HEK293 (cell line): ENCODE data around the gene CAMK2G.

Experiments
- CTCF ChIA-PET: fragments of 350-600 bp; formaldehyde crosslinking; extraction: SDS; loops from one replicate; lab custom pipeline; 2021; ENCODE audit warnings: antibody characterized with exemption; lab: Yijun Ruan, JAX
- POLR2A ChIA-PET: fragments of 300-600 bp; formaldehyde crosslinking; extraction: SDS; loops from one replicate; lab custom pipeline; 2020; ENCODE audit warnings: antibody characterized with exemption, inconsistent platforms; lab: Yijun Ruan, JAX
- H3K27ac ChIP-seq: fragments of 200-500 bp; sonication (Bioruptor generic); 2 replicates; pipeline ENCODE4 v1.5.1; 2014; ENCODE audit warnings: low read depth, low read length, control low read depth, inconsistent platforms; ENCODE audit errors: extremely low read depth
- H3K36me3 ChIP-seq, 2 experiments: fragments of 200-500 bp in 1 of 2; sonication (Bioruptor generic) in 1 of 2; 1 replicate in 1 of 2; 2 replicates in 1 of 2; pipeline ENCODE4 v1.5.1; 2014 to 2017; ENCODE audit warnings: inconsistent platforms in 2 of 2, low read length in 2 of 2; ENCODE audit not compliant: control insufficient read depth in 2 of 2, insufficient read depth in 1 of 2
- H3K4me1 ChIP-seq: fragments of 200-500 bp; sonication (Bioruptor generic); 2 replicates; pipeline ENCODE4 v1.5.1; 2014; ENCODE audit warnings: mild to moderate bottlenecking, low read length, inconsistent platforms; ENCODE audit not compliant: control insufficient read depth, insufficient read depth
- H3K4me3 ChIP-seq: 2 replicates; pipeline ENCODE4 v1.5.1; 2011; ENCODE audit warnings: low read depth, mild to moderate bottlenecking, control low read depth, low read length, moderate library complexity
- H3K9me3 ChIP-seq: fragments of 200-500 bp; sonication (Bioruptor generic); 2 replicates; pipeline ENCODE4 v1.5.1; 2014; ENCODE audit warnings: low read depth, low read length, inconsistent platforms; ENCODE audit not compliant: control insufficient read depth, insufficient read depth
- HOXC10 ChIP-seq: sonication (generic); formaldehyde crosslinking; IDR thresholded peaks from 2 replicates; pipeline ENCODE4 v1.8.1; 2023; ENCODE audit warnings: mild to moderate bottlenecking, missing genetic modification reagents
- ZNF114 ChIP-seq: fragments of 450-650 bp; formaldehyde crosslinking; IDR thresholded peaks from 2 replicates; pipeline ENCODE4 v1.5.0; 2017; ENCODE audit warnings: missing biosample characterization, missing genetic modification characterization
- ZNF2 ChIP-seq: fragments of 450-650 bp; formaldehyde crosslinking; IDR thresholded peaks from 2 replicates; pipeline ENCODE4 v1.5.1; 2016; ENCODE audit warnings: missing biosample characterization, missing genetic modification characterization
- ZNF292 ChIP-seq: fragments of 450-650 bp; formaldehyde crosslinking; IDR thresholded peaks from 2 replicates; pipeline ENCODE4 v1.5.1; 2016; ENCODE audit warnings: low read depth, missing biosample characterization, missing genetic modification characterization, borderline replicate concordance
- ZNF324 ChIP-seq: fragments of 450-650 bp; formaldehyde crosslinking; IDR thresholded peaks from 2 replicates; pipeline ENCODE4 v1.5.1; 2016; ENCODE audit warnings: missing biosample characterization, missing genetic modification characterization
- ZNF350 ChIP-seq: fragments of 450-650 bp; formaldehyde crosslinking; IDR thresholded peaks from 2 replicates; pipeline ENCODE4 v1.5.0; 2017; ENCODE audit warnings: missing biosample characterization, mild to moderate bottlenecking, missing genetic modification characterization
- ZNF791 ChIP-seq: fragments of 450-650 bp; formaldehyde crosslinking; IDR thresholded peaks from 2 replicates; pipeline ENCODE4 v1.5.1; 2016; ENCODE audit warnings: missing biosample characterization, missing genetic modification characterization
- ZNF830 ChIP-seq: fragments of 450-650 bp; IDR thresholded peaks from 2 replicates; pipeline ENCODE4 v1.5.0; 2018; ENCODE audit warnings: missing biosample characterization, missing genetic modification characterization, low read depth, mild to moderate bottlenecking, moderate library complexity
- ZNF843 ChIP-seq: fragments of 450-650 bp; formaldehyde crosslinking; IDR thresholded peaks from 2 replicates; pipeline ENCODE4 v1.5.1; 2016; ENCODE audit warnings: missing biosample characterization, missing genetic modification characterization
- ZSCAN16 ChIP-seq: fragments of 450-650 bp; formaldehyde crosslinking; IDR thresholded peaks from 2 replicates; pipeline ENCODE4 v1.5.1; 2016; ENCODE audit warnings: missing biosample characterization, missing genetic modification characterization
- TF ChIP-seq, protein P1 (sequence below): fragments of 450-650 bp; formaldehyde crosslinking; IDR thresholded peaks from 2 replicates; pipeline ENCODE4 v1.5.1; 2017; ENCODE audit warnings: missing biosample characterization, missing genetic modification characterization
- TF ChIP-seq, protein P2 (sequence below): fragments of 450-650 bp; formaldehyde crosslinking; optimal IDR thresholded peaks from 2 replicates; pipeline ENCODE3; 2016; ENCODE audit warnings: missing biosample characterization, mild to moderate bottlenecking, missing genetic modification characterization
- TF ChIP-seq, protein P3 (sequence below): sonication (generic); formaldehyde crosslinking; IDR thresholded peaks from 2 replicates; pipeline ENCODE4 v1.8.1; 2022; ENCODE audit warnings: mild to moderate bottlenecking, moderate library complexity, missing genetic modification reagents
- TF ChIP-seq, protein P4 (sequence below): fragments of 450-650 bp; IDR thresholded peaks from 2 replicates; pipeline ENCODE4 v1.5.1; 2018; ENCODE audit warnings: missing biosample characterization, mild to moderate bottlenecking, missing genetic modification characterization
- TF ChIP-seq, protein P5 (sequence below): fragments of 450-650 bp; formaldehyde crosslinking; IDR thresholded peaks from 2 replicates; pipeline ENCODE4 v1.5.1; 2016; ENCODE audit warnings: missing biosample characterization, missing genetic modification characterization, borderline replicate concordance

CAMK2G gene

DNA sequence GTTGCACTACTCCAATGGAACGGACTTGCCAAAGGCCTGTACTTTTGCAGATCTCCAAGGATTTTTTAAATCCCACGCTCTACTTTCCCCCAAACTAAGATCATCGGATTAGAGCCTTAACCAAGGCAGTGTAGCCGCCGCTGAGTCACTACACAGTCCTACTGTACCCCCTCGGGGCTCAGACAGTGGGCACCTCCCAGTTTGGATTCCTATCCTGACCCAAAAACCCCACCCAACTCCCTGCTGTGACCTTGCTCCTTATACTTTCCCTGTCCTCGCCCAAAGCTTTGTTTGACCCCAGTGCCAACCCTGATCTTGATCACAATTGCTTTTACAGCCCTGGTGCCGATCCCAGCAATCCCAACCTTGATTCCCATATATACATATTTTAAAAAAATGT is 19.1 kb upstream of the CAMK2G start (continued):
- TF ChIP-seq ZNF843 (no peak), HOXC10 (no peak)
- TF ChIP-seq, protein P1, sequence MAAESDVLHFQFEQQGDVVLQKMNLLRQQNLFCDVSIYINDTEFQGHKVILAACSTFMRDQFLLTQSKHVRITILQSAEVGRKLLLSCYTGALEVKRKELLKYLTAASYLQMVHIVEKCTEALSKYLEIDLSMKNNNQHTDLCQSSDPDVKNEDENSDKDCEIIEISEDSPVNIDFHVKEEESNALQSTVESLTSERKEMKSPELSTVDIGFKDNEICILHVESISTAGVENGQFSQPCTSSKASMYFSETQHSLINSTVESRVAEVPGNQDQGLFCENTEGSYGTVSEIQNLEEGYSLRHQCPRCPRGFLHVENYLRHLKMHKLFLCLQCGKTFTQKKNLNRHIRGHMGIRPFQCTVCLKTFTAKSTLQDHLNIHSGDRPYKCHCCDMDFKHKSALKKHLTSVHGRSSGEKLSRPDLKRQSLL: no peak
- TF ChIP-seq, protein P2, sequence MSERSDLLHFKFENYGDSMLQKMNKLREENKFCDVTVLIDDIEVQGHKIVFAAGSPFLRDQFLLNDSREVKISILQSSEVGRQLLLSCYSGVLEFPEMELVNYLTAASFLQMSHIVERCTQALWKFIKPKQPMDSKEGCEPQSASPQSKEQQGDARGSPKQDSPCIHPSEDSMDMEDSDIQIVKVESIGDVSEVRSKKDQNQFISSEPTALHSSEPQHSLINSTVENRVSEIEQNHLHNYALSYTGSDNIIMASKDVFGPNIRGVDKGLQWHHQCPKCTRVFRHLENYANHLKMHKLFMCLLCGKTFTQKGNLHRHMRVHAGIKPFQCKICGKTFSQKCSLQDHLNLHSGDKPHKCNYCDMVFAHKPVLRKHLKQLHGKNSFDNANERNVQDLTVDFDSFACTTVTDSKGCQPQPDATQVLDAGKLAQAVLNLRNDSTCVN (tag by site-specific recombination): no peak
- TF ChIP-seq, protein P3, sequence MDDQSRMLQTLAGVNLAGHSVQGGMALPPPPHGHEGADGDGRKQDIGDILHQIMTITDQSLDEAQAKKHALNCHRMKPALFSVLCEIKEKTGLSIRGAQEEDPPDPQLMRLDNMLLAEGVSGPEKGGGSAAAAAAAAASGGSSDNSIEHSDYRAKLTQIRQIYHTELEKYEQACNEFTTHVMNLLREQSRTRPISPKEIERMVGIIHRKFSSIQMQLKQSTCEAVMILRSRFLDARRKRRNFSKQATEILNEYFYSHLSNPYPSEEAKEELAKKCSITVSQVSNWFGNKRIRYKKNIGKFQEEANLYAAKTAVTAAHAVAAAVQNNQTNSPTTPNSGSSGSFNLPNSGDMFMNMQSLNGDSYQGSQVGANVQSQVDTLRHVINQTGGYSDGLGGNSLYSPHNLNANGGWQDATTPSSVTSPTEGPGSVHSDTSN (CRISPR knock-in tag): no peak
- TF ChIP-seq, protein P4, sequence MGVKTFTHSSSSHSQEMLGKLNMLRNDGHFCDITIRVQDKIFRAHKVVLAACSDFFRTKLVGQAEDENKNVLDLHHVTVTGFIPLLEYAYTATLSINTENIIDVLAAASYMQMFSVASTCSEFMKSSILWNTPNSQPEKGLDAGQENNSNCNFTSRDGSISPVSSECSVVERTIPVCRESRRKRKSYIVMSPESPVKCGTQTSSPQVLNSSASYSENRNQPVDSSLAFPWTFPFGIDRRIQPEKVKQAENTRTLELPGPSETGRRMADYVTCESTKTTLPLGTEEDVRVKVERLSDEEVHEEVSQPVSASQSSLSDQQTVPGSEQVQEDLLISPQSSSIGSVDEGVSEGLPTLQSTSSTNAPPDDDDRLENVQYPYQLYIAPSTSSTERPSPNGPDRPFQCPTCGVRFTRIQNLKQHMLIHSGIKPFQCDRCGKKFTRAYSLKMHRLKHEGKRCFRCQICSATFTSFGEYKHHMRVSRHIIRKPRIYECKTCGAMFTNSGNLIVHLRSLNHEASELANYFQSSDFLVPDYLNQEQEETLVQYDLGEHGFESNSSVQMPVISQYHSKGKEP: no peak

DNA sequence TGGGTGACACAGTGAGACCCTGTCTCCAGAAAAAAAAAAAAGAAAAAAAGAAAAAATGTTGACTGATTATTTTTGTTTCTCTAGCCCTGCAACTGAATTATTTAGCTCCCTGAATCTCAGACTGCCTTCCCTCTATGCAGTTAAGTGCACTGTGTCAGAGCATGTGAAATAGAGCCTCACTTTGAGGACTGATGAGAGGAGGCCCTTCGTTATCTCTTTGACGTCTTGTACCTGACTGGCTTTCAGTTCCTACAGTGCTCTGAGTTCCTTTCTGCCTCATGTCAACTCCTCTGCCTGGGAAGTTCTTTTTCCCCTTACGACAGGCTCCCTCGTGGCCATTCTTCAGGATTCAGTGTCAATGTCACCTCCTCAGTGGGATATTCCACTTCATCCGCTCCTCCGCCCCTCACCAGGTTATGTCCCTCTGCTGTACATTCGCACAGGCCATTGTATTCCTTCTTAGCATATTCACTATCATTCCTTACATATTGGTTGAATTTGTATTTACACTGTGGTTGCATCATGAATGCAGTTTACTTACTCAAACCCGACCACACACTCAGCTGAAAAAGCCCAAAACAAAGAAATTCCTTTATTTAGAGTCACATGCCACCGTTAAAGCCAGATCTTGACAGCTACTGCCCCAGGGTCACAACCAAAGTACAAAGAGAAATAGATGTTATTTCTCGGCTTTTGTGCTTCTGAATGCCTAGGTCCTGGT is 18.1 kb upstream of the CAMK2G start:
- H3K27ac ChIP-seq: no peak overlapping the region
- H3K4me1 ChIP-seq: peaks cover 2% of the 10 kb centered on the region; the same call in 1 of the 2 replicates
- TF ChIP-seq ZNF324 (tag by site-specific recombination): no peak
- TF ChIP-seq, protein P5, sequence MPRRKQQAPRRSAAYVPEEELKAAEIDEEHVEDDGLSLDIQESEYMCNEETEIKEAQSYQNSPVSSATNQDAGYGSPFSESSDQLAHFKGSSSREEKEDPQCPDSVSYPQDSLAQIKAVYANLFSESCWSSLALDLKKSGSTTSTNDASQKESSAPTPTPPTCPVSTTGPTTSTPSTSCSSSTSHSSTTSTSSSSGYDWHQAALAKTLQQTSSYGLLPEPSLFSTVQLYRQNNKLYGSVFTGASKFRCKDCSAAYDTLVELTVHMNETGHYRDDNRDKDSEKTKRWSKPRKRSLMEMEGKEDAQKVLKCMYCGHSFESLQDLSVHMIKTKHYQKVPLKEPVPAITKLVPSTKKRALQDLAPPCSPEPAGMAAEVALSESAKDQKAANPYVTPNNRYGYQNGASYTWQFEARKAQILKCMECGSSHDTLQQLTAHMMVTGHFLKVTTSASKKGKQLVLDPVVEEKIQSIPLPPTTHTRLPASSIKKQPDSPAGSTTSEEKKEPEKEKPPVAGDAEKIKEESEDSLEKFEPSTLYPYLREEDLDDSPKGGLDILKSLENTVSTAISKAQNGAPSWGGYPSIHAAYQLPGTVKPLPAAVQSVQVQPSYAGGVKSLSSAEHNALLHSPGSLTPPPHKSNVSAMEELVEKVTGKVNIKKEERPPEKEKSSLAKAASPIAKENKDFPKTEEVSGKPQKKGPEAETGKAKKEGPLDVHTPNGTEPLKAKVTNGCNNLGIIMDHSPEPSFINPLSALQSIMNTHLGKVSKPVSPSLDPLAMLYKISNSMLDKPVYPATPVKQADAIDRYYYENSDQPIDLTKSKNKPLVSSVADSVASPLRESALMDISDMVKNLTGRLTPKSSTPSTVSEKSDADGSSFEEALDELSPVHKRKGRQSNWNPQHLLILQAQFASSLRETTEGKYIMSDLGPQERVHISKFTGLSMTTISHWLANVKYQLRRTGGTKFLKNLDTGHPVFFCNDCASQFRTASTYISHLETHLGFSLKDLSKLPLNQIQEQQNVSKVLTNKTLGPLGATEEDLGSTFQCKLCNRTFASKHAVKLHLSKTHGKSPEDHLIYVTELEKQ (tag by site-specific recombination): no peak
- no peak for TF ChIP-seq ZNF114 (tag by site-specific recombination)
- no peak for TF ChIP-seq ZNF830
- no peak for TF ChIP-seq ZSCAN16 (tag by site-specific recombination)
- no peak for TF ChIP-seq ZNF2
- TF ChIP-seq ZNF350: no peak
- no peak for TF ChIP-seq ZNF791
- TF ChIP-seq ZNF292 (tag by site-specific recombination): no peak

More for the DNA sequence above, 18.1 kb upstream of the CAMK2G start:
- Histone ChIP-seq H3K4me3 (no peak overlapping the region), H3K36me3 (no peaks in the 10 kb centered on the region), H3K9me3 (no peaks in the 10 kb centered on the region)
- POLR2A ChIA-PET: no interaction called here
- CTCF ChIA-PET: interaction anchor here (0.6 to 9.5 kb wide), 5 partner anchors 13 to 1082 kb away, joined by 3 to 182 read pairs (median 9); no protein-coding TSS in a partner anchor
